ENCODE measurements around the gene KRTAP4-16. TPM values are rescaled to one million over a fixed set of nuclear protein-coding genes. Genes with fewer than 3 reads are reported as not detected.
"Not testable (repeated sequence)": the region's sequence is repeated elsewhere in the genome, so short reads cannot be mapped to it uniquely, and the experiment has no call there.

The KRTAP4-16 gene
- polyA plus RNA-seq, 3 donors, result not detected

- no peak for DNase-seq
Measured at GRCh38 chr17:41076788-41077187, 25.2 kb downstream of the KRTAP4-16 start.

GRCh38 chr17:41073676-41074075, 28.3 kb downstream of the KRTAP4-16 start:
- no peak for DNase-seq

GRCh38 chr17:41071606-41072360, 30.2 kb downstream of the KRTAP4-16 start:
- no peak for DNase-seq

GRCh38 chr17:41069031-41069430, 33.0 kb downstream of the KRTAP4-16 start:
- no peak for DNase-seq

- DNase-seq, result no peak
Measured at GRCh38 chr17:41067281-41067680, 34.7 kb downstream of the KRTAP4-16 start.

GRCh38 chr17:41065829-41066624, 36.0 kb downstream of the KRTAP4-16 start, which contains the start of gene KRTAP2-4:
TSS of gene KRTAP2-4 (minus strand) at chr17:41065879. CDS start at chr17:41065845, 34 bp downstream.
- no peak for DNase-seq

GRCh38 chr17:41065016-41065689, 36.9 kb downstream of the KRTAP4-16 start:
- DNase-seq, result not testable (repeated sequence)

GRCh38 chr17:41064301-41064700, 37.7 kb downstream of the KRTAP4-16 start:
- no peak for DNase-seq

- no peak for DNase-seq
Measured at GRCh38 chr17:41063449-41063848, 38.6 kb downstream of the KRTAP4-16 start.

- DNase-seq, result no peak
Measured at GRCh38 chr17:41061964-41062363, 40.0 kb downstream of the KRTAP4-16 start.

GRCh38 chr17:41060052-41060604, 41.9 kb downstream of the KRTAP4-16 start, which contains the start of gene KRTAP2-3:
TSS of gene KRTAP2-3 (minus strand) at chr17:41060114. CDS start at chr17:41060050, 64 bp downstream.
- DNase-seq, result no peak

- DNase-seq, result not testable (repeated sequence)
Measured at GRCh38 chr17:41059276-41060051, 42.5 kb downstream of the KRTAP4-16 start.

GRCh38 chr17:41058741-41059140, 43.3 kb downstream of the KRTAP4-16 start:
- DNase-seq, result no peak

- DNase-seq, result no peak
Measured at GRCh38 chr17:41057547-41057946, 44.5 kb downstream of the KRTAP4-16 start.

GRCh38 chr17:41055130-41055529, 46.9 kb downstream of the KRTAP4-16 start, which contains the start of gene KRTAP2-2:
TSS of gene KRTAP2-2 (minus strand) at chr17:41055230. CDS start at chr17:41055211, 19 bp downstream.
- DNase-seq, result not testable (repeated sequence)

GRCh38 chr17:41054556-41054955, 47.5 kb downstream of the KRTAP4-16 start:
- DNase-seq, result not testable (repeated sequence)

- DNase-seq, result peak; percentile 22
Measured at GRCh38 chr17:41054025-41054424, 48.0 kb downstream of the KRTAP4-16 start.

- DNase-seq, result no peak
Measured at GRCh38 chr17:41052566-41052965, 49.4 kb downstream of the KRTAP4-16 start.
